ENCODE data around the gene CCBE1. TPM values are rescaled to one million over a fixed set of nuclear protein-coding genes. Genes with fewer than 3 reads are reported as not detected.

The CCBE1 gene
- total and polyA plus RNA-seq, 7 donors: 0.23 to 61.1 (median 38.9) TPM

DNA sequence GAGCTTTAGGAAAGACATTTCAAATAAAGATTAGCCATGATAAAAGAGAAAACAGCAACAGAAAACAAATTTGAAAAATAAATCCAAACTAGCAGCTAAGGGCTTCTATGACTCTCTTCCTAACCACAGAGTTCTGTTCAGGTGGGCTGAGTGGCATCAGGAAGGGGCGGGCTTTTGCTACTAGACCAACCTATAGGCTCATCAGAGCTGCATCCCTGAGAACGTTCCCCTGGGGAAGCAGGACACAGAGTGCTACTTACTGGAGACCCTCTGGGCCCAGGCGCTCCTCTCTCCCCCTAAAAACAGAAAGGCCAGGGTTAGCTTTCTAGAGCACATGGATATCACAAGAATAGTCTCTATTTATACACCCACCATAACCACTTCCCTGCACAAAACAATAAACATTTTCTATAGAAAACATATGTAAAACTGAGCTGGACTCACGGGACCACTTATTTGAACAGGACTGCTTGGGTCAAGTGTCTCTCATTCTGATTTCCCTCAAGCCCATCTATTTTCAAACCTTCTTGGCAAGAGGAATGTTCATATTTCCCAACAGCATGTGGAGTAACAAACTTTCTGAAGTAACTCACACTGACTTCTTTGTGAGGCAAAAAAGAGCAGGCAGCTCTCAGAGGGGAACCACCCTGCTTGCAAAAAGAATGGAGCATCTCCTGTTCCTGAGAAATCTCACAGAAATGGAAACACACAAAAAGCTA lies 259.2 kb downstream of the CCBE1 start:
- Histone ChIP-seq H3K9me3 (peaks cover 0 to 4% (median 0%) of the 10 kb centered on the region in 4 donors), H3K36me3 (peaks cover 3 to 65% (median 6%) of the 10 kb centered on the region in 4 donors), H3K4me3 (no peak overlapping the region), H3K4me1 (no peaks in the 10 kb centered on the region), H3K27ac (no peak overlapping the region), H3K27me3 (no peaks in the 10 kb centered on the region)
- WGBS, 2 donors: 71 to 75% methylated on average over 4 of the region's 4 CpGs
- DNase-seq: no peak
- TF ChIP-seq EP300 (IDR thresholded peaks at IDR 0.05) (no peak), POLR2A (IDR thresholded peaks at IDR 0.05) (no peak), POLR2AphosphoS5 (IDR thresholded peaks at IDR 0.05) (no peak)
- TF ChIP-seq, protein P1, sequence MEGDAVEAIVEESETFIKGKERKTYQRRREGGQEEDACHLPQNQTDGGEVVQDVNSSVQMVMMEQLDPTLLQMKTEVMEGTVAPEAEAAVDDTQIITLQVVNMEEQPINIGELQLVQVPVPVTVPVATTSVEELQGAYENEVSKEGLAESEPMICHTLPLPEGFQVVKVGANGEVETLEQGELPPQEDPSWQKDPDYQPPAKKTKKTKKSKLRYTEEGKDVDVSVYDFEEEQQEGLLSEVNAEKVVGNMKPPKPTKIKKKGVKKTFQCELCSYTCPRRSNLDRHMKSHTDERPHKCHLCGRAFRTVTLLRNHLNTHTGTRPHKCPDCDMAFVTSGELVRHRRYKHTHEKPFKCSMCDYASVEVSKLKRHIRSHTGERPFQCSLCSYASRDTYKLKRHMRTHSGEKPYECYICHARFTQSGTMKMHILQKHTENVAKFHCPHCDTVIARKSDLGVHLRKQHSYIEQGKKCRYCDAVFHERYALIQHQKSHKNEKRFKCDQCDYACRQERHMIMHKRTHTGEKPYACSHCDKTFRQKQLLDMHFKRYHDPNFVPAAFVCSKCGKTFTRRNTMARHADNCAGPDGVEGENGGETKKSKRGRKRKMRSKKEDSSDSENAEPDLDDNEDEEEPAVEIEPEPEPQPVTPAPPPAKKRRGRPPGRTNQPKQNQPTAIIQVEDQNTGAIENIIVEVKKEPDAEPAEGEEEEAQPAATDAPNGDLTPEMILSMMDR (IDR thresholded peaks at IDR 0.05): no peak
- intact Hi-C loops (cut with DNase I): no loop called here

DNA sequence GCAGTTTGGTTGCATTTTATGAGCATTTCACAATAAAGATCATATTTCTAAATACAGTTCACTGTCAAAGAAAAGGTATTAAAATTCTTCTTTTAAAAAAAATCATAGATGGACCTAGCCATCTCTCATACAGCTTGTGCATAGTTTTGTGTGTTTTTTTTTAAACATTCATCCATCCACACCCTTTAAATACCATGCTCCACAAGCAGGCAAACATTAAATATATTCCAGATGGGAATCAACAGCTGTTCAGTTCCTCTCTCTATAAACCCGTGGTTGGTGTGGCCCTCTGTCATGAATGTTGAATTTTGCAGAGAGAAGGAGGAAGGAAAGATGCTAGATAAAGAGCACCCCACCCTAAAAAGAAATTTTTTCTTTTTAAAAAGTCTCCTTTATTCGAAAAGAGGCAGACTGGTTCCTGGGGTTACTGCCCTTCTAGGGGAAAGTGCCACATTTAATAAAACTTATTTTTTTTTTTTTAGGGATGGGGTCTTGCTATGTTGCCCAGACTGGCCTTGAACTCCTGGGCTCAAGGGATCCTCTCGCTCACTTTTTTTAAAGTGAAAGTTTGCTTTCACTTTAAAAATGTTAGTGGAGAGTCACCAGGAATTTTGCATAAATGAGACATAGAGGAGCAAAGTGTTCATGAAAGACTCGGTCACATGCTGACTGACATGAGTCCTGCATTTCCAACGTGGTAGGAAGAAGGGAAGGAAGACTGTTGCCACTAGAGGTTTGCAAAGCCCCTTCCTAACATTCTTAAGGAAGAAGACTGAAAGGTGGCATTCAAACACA lies 264.2 kb downstream of the CCBE1 start:
- no peaks in the 10 kb centered on the region for H3K9me3 ChIP-seq
- no peak for DNase-seq
- no peaks in the 10 kb centered on the region for H3K4me1 ChIP-seq
- intact Hi-C loops (cut with DNase I): no loop called here
- WGBS, 2 donors: 48 to 63% methylated on average over 5 of the region's 5 CpGs
- H3K36me3 ChIP-seq: peaks cover 0 to 39% (median 3%) of the 10 kb centered on the region in 4 donors
- no peak overlapping the region for H3K27ac ChIP-seq
- no peak overlapping the region for H3K4me3 ChIP-seq
- TF ChIP-seq EP300 (IDR thresholded peaks at IDR 0.05) (no peak), POLR2AphosphoS5 (IDR thresholded peaks at IDR 0.05) (no peak), POLR2A (IDR thresholded peaks at IDR 0.05) (no peak)
- TF ChIP-seq, protein P1 (IDR thresholded peaks at IDR 0.05): no peak
- no peaks in the 10 kb centered on the region for H3K27me3 ChIP-seq

DNA sequence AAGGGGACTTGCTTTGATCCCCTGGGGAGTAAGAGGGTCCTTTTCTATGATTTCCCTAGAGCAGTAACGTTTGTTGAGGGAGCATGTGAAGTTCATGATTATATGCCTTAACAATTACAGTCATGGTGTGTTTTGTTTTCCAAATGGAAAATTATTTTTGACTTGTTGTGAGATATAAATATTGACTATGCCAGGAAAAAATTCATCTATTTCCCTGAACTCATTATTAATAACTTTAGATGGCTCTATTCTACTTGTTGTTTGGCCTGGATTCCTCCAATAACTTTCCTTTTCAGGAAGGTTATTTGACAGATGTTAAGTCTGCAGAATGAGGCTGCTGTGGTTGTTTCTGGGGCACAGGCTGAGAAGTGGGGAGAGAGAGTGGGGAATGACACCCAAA lies 266.1 kb downstream of the CCBE1 start:
- Histone ChIP-seq H3K27ac (no peak overlapping the region), H3K27me3 (no peaks in the 10 kb centered on the region), H3K9me3 (no peaks in the 10 kb centered on the region), H3K4me1 (no peaks in the 10 kb centered on the region), H3K36me3 (peaks cover 0 to 21% (median 0%) of the 10 kb centered on the region in 4 donors), H3K4me3 (no peak overlapping the region)
- intact Hi-C loops (cut with DNase I): no loop called here
- no peak for DNase-seq
- 53 to 66% methylated on average over 1 of the region's 1 CpG for WGBS, 2 donors
- TF ChIP-seq, protein P1 (IDR thresholded peaks at IDR 0.05): no peak
- TF ChIP-seq POLR2AphosphoS5 (IDR thresholded peaks at IDR 0.05): no peak
- TF ChIP-seq EP300 (IDR thresholded peaks at IDR 0.05): no peak
- no peak for TF ChIP-seq POLR2A (IDR thresholded peaks at IDR 0.05)

DNA sequence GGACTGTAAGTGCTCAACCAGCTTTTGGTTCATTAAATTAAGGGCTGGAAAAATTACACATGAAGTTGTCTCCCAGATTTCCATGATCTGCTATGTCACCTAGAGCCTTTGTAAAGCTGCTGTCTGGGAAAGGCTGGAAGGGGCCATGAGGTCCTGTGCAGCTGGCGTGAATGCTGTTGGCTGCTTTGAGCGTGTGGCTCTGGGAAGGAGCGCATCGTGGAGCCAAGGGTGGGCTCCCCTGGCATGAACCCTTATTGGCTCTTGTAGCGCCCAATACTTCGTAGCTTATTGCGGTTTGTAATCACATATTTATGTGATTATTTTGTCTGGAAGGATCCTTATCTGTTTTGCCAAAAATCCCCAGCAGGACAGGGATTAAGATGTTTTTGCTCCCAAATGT lies 267.6 kb downstream of the CCBE1 start:
- intact Hi-C loops (cut with DNase I): no loop called here
- Histone ChIP-seq H3K4me3 (no peak overlapping the region), H3K27ac (no peak overlapping the region), H3K36me3 (peaks cover 0 to 8% (median 0%) of the 10 kb centered on the region in 4 donors), H3K9me3 (no peaks in the 10 kb centered on the region), H3K27me3 (no peaks in the 10 kb centered on the region), H3K4me1 (no peaks in the 10 kb centered on the region)
- DNase-seq: no peak
- no peak for TF ChIP-seq EP300 (IDR thresholded peaks at IDR 0.05)
- TF ChIP-seq POLR2A (IDR thresholded peaks at IDR 0.05): no peak
- TF ChIP-seq, protein P1 (IDR thresholded peaks at IDR 0.05): no peak
- no peak for TF ChIP-seq POLR2AphosphoS5 (IDR thresholded peaks at IDR 0.05)
- 81 to 82% methylated on average over 7 of the region's 7 CpGs for WGBS, 2 donors
